ENCODE results near the gene PATL2.
"Not testable (repeated sequence)": the region's sequence is repeated elsewhere in the genome, so short reads cannot be mapped to it uniquely, and the experiment has no call there.

PATL2 gene

GRCh38 chr15:44719293-44719999 is 8.3 kb upstream of the PATL2 start:
- peak in 3 of 5 experiments; percentile 35 to 93 (median 63) for DNase-seq

DNA sequence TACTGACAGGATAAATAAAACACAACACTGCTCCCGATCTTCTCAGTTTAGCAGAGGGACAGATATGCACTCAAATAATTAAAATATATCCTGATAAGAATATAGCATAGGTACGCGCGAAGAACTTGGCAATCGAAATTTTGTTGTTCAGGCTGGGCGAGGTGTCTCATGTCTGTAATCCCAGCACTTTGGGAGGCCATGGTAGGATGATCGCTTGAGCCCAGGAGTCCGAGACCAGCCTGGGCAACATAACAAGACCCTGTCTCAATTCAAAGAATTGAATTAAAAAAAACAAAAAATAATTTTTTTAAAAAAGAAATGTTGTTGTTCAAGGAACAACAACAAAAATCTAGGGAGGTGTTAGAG is 7.8 kb upstream of the PATL2 start:
- DNase-seq, result no peak

- no peak for DNase-seq
These were observed 7.2 kb upstream of the PATL2 start for GRCh38 chr15:44718180-44718926.

GRCh38 chr15:44716983-44717602 is 6.0 kb upstream of the PATL2 start:
- DNase-seq, result no peak

GRCh38 chr15:44715797-44716334 is 4.7 kb upstream of the PATL2 start:
- no peak for DNase-seq

- DNase-seq, result peak in 1 of 5 experiments; percentile 61
These were observed 4.1 kb upstream of the PATL2 start for GRCh38 chr15:44715142-44715796.

- DNase-seq, result peak in 1 of 5 experiments; percentile 47
These were observed 2.2 kb upstream of the PATL2 start for GRCh38 chr15:44713006-44713966.

DNA sequence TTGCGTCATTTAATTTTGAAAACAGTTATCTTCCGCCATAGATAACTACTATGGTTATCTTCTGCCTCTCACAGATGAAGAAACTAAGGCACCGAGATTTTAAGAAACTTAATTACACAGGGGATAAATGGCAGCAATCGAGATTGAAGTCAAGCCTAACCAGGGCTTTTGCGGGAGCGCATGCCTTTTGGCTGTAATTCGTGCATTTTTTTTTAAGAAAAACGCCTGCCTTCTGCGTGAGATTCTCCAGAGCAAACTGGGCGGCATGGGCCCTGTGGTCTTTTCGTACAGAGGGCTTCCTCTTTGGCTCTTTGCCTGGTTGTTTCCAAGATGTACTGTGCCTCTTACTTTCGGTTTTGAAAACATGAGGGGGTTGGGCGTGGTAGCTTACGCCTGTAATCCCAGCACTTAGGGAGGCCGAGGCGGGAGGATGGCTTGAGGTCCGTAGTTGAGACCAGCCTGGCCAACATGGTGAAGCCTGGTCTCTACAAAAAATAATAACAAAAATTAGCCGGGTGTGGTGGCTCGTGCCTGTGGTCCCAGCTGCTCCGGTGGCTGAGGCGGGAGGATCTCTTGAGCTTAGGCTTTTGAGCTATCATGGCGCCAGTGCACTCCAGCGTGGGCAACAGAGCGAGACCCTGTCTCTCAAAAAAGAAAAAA is 1.4 kb upstream of the PATL2 start:
- peak in 4 of 5 experiments; percentile 44 to 83 (median 64) for DNase-seq

- peak; percentile 31 to 77 (median 49) for DNase-seq
These were observed 721 bp upstream of the PATL2 start for GRCh38 chr15:44711743-44712345.

DNA sequence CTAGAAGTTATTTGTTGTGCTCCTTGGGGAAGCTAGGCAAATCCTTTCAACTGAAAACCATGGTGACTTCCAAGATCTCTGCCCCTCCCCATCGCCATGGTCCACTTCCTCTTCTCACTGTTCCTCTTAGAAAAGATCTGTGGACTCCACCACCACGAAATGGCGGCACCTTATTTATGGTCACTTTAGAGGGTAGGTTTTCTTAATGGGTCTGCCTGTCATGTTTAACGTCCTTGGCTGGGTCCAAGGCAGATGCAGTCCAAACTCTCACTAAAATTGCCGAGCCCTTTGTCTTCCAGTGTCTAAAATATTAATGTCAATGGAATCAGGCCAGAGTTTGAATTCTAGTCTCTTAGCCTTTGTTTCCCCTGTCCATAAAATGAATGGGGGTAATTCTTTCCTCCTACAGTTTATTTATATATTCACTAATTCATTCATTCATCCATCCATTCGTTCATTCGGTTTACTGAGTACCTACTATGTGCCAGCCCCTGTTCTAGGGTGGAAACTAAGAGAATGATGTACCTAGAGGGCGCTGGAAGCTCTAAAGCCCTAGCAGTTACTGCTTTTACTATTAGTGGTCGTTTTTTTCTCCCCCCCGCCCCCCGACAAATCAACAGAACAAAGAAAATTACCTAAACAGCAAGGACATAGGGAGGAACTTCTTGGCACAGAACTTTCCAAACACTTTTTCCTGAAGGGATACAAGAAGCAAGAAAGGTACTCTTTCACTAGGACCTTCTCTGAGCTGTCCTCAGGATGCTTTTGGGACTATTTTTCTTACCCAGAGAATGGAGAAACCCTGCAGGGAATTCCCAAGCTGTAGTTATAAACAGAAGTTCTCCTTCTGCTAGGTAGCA is 657 bp downstream of the PATL2 start:
- DNase-seq, result peak in 1 of 5 experiments; percentile 83

- DNase-seq, result no peak
These were observed 4.0 kb downstream of the PATL2 start for GRCh38 chr15:44706946-44707636.

- DNase-seq, result peak in 1 of 5 experiments; percentile 34
These were observed 4.7 kb downstream of the PATL2 start for GRCh38 chr15:44706401-44706800.

GRCh38 chr15:44705986-44706385 is 5.1 kb downstream of the PATL2 start:
- no peak for DNase-seq

- DNase-seq, result not testable (repeated sequence)
These were observed 10.4 kb downstream of the PATL2 start for GRCh38 chr15:44700676-44701075.

DNA sequence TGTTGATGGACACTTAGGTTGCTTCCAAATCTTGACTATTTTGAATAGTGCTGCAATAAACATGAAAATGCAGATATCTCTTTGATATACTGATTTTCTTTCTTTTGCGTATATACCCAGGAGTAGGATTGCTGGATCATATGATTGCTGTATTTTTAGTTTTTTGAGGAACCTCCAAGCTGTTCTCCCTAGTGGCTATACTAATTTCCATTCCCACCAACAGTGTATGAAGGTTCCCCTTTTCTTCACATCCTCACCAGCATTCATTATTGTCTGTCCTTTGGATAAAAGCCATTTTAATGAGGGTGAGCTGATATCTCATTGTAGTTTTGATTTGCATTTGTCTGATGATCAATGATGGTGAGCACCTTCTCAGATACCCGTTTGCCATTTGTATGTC is 12.5 kb downstream of the PATL2 start:
- no peak for DNase-seq

DNA sequence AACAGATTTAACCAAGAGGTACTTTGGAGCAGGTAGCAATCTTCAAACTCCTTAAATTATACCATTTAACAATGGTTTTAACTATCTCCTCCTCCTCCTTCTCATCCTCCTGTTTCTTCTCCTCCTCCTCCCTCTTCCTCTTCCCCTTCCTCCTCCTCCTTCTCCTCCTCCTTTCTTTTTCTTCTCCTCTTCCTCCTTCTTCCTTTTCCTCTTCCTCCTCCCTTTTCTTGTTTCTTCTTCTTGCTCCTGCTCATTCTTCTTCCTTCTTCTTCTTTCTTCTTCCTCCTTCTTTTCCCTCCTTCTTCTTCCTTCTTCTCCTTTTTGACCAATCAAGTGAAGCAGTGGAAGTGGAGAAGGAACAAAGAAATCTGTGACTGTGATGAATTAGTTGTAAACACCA is 14.1 kb downstream of the PATL2 start:
- no peak for DNase-seq

DNA sequence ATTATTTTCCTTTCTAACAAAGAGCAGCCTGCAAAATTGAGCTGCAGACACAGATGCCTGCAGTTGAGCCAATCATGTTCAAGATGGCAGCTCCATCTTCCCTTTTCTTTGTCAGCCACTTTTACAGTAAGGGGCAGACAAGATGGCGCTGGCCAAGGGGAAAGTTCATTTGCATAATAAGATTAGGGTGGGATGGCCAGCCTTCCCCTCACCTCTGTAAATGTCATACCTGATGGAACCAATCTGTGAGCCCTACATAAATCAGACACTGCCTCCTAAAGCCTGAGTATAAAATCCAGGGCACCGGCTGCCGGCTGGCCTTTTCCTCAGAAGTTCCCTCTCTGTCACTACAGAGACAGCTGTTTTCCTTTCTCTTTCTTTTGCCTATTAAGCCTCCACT is 15.8 kb downstream of the PATL2 start:
- DNase-seq, result no peak

DNA sequence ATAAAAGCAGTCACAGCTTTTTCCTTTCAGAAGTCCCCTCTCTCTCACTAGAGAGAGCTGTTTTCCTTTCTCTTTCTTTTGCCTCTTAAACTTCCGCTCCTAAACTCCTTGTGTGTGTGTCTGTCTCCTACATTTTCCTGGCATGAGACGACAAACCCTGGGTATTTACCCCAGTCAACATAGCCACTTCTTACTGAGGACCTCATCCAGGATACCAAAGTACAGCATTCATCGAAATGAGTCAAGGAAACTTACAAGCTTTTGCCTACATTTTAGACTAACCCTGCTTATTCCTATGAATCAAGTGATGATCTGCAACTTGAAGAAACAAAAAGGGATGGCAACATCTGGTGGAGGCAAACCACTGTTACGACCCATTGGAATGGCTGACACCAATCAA is 16.7 kb downstream of the PATL2 start:
- no peak for DNase-seq

- no peak for DNase-seq
These were observed 18.5 kb downstream of the PATL2 start for GRCh38 chr15:44692659-44693058.
